ENCODE measurements around the gene SEL1L2.

DNA sequence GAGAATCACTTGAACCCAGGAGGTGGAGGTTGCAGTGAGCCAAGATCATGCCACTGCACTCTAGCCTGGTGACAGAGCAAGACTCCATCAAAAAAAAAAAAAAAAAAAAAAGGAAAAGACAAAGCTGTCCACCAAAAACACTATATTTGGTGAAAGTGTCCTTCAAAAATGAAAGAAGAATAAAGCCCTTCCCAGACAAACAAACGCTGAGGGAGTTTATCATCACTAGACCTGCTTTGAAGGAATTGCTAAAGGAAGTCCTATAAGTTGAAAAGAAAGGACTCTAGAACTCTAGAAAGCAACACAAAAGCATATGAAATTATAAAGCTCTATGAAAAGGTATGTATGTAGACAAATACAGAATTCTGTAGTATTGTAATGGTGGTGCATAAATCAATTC, 98.8 kb downstream of the SEL1L2 start:
- TF ChIP-seq, protein P1, sequence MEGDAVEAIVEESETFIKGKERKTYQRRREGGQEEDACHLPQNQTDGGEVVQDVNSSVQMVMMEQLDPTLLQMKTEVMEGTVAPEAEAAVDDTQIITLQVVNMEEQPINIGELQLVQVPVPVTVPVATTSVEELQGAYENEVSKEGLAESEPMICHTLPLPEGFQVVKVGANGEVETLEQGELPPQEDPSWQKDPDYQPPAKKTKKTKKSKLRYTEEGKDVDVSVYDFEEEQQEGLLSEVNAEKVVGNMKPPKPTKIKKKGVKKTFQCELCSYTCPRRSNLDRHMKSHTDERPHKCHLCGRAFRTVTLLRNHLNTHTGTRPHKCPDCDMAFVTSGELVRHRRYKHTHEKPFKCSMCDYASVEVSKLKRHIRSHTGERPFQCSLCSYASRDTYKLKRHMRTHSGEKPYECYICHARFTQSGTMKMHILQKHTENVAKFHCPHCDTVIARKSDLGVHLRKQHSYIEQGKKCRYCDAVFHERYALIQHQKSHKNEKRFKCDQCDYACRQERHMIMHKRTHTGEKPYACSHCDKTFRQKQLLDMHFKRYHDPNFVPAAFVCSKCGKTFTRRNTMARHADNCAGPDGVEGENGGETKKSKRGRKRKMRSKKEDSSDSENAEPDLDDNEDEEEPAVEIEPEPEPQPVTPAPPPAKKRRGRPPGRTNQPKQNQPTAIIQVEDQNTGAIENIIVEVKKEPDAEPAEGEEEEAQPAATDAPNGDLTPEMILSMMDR (IDR thresholded peaks at IDR 0.05) = no peak
- no peak for TF ChIP-seq POLR2A (IDR thresholded peaks at IDR 0.05)

All from right lobe of liver (tissue), 4 donors.